HFF-Myc (cell line): ENCODE data around the gene APOD.

Source experiments
- DNase-seq: peaks from one replicate; pipeline ENCODE4 v3.0.0-alpha.2; 2011; ENCODE audit warnings: low read depth; ENCODE audit errors: extremely low read depth
- H3K4me3 ChIP-seq: replicated peaks from 2 replicates; pipeline ENCODE4 v1.5.1; 2011; ENCODE audit warnings: low read depth, mild to moderate bottlenecking, control low read depth, low read length
- TF ChIP-seq, protein P1 (sequence below): IDR thresholded peaks from 2 replicates; pipeline ENCODE4 v1.5.1; 2012; ENCODE audit warnings: mild to moderate bottlenecking, low read depth, low read length, control low read depth; ENCODE audit errors: missing control alignments

Gene APOD

GRCh38 chr3:195542698-195543499 lies 40.8 kb downstream of the APOD start, which contains the start of gene PPP1R2:
Gene PPP1R2 (minus strand): TSS chr3:195543325. CDS start chr3:195543025, 300 bp downstream.
- DNase-seq, result peak; percentile 36
- TF ChIP-seq, protein P1, sequence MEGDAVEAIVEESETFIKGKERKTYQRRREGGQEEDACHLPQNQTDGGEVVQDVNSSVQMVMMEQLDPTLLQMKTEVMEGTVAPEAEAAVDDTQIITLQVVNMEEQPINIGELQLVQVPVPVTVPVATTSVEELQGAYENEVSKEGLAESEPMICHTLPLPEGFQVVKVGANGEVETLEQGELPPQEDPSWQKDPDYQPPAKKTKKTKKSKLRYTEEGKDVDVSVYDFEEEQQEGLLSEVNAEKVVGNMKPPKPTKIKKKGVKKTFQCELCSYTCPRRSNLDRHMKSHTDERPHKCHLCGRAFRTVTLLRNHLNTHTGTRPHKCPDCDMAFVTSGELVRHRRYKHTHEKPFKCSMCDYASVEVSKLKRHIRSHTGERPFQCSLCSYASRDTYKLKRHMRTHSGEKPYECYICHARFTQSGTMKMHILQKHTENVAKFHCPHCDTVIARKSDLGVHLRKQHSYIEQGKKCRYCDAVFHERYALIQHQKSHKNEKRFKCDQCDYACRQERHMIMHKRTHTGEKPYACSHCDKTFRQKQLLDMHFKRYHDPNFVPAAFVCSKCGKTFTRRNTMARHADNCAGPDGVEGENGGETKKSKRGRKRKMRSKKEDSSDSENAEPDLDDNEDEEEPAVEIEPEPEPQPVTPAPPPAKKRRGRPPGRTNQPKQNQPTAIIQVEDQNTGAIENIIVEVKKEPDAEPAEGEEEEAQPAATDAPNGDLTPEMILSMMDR, result no peak

DNA sequence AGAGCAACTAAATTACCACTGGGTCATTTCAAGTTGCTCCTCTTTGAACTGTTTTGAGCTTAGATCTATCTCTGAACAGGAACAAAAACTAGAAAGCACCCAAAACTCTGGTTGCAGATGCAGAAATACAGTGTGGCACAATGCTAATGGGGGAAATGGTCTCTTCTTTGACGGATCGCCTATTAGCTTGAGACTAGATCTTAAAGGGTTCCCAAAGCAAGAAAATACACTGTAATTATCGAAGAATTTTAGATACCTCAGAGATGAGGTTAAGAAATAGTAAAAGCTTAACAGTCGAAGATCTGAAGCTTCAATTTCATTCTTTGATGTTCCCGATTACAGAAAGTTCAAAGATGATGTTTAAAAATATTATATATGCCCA lies 41.4 kb downstream of the APOD start:
- H3K4me3 ChIP-seq, result peak overlapping the region; percentile 71
- no peak for DNase-seq

More at GRCh38 chr3:195542698-195543499, 40.8 kb downstream of the APOD start, which contains the start of gene PPP1R2:
- peak within 1 kb of the TSS; percentile 71 for H3K4me3 ChIP-seq

GRCh38 chr3:195540511-195540910 lies 43.2 kb downstream of the APOD start:
- TF ChIP-seq, protein P1, result no peak
- H3K4me3 ChIP-seq, result no peak overlapping the region
- DNase-seq, result no peak

More for the DNA sequence above, 41.4 kb downstream of the APOD start:
- TF ChIP-seq, protein P1, result no peak

DNA sequence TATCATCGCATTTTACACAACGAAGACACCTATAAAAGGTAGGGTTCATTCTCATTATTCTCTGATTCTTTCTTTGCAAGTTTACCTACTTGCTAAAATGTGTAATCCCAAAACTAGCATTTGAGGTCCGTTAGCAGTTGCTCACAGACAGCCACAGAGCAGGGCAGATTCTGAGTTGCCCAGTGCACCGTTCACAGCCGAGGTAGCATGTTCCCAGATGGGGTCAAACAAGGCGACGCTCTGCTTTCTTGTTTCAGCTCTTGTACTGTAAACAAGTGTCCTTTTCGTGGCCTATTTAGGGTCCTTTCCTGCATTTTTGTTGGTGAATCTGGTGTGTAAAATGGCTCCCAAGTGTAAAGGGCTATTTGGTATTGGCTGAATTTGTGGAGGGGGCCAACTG lies 43.7 kb downstream of the APOD start:
- TF ChIP-seq, protein P1, result no peak
- no peak overlapping the region for H3K4me3 ChIP-seq
- no peak for DNase-seq

DNA sequence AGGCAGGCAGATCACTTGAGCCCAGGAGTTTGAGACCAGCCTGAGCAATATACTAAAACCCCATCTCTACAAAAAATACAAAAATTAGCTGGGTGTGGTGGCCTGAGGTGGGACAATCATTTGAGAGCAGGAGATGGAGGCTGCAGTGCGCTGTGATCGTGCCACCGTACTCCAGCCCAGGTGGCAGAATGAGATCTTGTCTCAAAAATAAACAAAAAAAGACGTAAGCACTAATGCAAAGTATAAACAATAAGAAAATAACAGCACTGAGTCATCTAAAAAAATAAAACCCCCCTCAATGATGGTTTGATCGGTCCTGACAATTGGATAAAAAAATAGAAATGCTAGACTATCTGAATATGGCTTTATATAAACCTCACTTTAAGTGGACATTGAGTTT lies 44.3 kb downstream of the APOD start:
- TF ChIP-seq, protein P1, result no peak
- H3K4me3 ChIP-seq, result no peak overlapping the region
- DNase-seq, result no peak

GRCh38 chr3:195537995-195538394 lies 45.7 kb downstream of the APOD start:
- TF ChIP-seq, protein P1, result no peak
- DNase-seq, result no peak
- no peak overlapping the region for H3K4me3 ChIP-seq

GRCh38 chr3:195535293-195535692 lies 48.4 kb downstream of the APOD start:
- DNase-seq, result no peak
- TF ChIP-seq, protein P1, result no peak
- H3K4me3 ChIP-seq, result no peak overlapping the region
